Lower lobe of right lung (tissue), 2 donors: ENCODE data around the gene RASA3. TPM values are rescaled to one million over a fixed set of nuclear protein-coding genes. Genes with fewer than 3 reads are reported as not detected.
"Not testable (repeated sequence)": the region's sequence is repeated elsewhere in the genome, so short reads cannot be mapped to it uniquely, and the experiment has no call there.

ENCODE experiments used
- ATAC-seq, 2 donors: fragments of 200-7000 bp; cut with Tn5 transposase; one replicate each; pipeline ENCODE4 v1.9.1; 2020 to 2022; ENCODE audit warnings: mild to moderate bottlenecking in 2 of 2, moderate library complexity in 2 of 2
- DNase-seq: peaks from one replicate; pipeline ENCODE4 v3.0.0-alpha.2; 2020
- H3K27ac ChIP-seq: fragments of 200-600 bp; one replicate; pipeline ENCODE4 v1.8.0; 2022
- H3K27me3 ChIP-seq: fragments of 200-600 bp; one replicate; pipeline ENCODE4 v1.8.0; 2022; ENCODE audit warnings: low read depth
- H3K36me3 ChIP-seq: fragments of 200-600 bp; one replicate; pipeline ENCODE4 v1.8.0; 2022; ENCODE audit warnings: mild to moderate bottlenecking
- H3K4me1 ChIP-seq: fragments of 200-600 bp; one replicate; pipeline ENCODE4 v1.8.0; 2022
- H3K4me3 ChIP-seq: fragments of 200-600 bp; one replicate; pipeline ENCODE4 v1.8.0; 2022; ENCODE audit warnings: mild to moderate bottlenecking
- H3K9me3 ChIP-seq: fragments of 200-600 bp; one replicate; pipeline ENCODE4 v1.8.0; 2022
- intact Hi-C: fragments of 100-400 bp; cut with DNase I; formaldehyde crosslinking; loops from one replicate; pipeline ENCODE4 v1.11.0; 2022
- total RNA-seq: library from RNA; stranded (reverse); fragmentation: NEBNext Ultra II Directional; extraction: Animal tissue kit (Norgen Biotek cat#: 25700); gene quantifications from one replicate; pipeline ENCODE4 v1.2.1, GENCODE V29; 2021
- TF ChIP-seq, protein P1 (sequence below): fragments of 200-600 bp; IDR thresholded peaks from one replicate; pipeline ENCODE4 v1.8.0; 2022; ENCODE audit warnings: antibody characterized with exemption, mild to moderate bottlenecking
- donor health status: DM: no; HTN: yes; CAD: no; lungs with severe emphysema.

The RASA3 gene
- total RNA-seq, 1 donor from 2014 or later = 19.1 TPM

GRCh38 chr13:114105521-114106225, 26.8 kb downstream of the RASA3 start:
- DNase-seq (no peak), ATAC-seq (no peak)
- Histone ChIP-seq H3K4me3 (no peak overlapping the region), H3K27me3 (no peaks in the 10 kb centered on the region), H3K9me3 (no peaks in the 10 kb centered on the region), H3K36me3 (no peaks in the 10 kb centered on the region), H3K4me1 (peaks cover 45% of the 10 kb centered on the region), H3K27ac (no peak overlapping the region)
- TF ChIP-seq, protein P1, sequence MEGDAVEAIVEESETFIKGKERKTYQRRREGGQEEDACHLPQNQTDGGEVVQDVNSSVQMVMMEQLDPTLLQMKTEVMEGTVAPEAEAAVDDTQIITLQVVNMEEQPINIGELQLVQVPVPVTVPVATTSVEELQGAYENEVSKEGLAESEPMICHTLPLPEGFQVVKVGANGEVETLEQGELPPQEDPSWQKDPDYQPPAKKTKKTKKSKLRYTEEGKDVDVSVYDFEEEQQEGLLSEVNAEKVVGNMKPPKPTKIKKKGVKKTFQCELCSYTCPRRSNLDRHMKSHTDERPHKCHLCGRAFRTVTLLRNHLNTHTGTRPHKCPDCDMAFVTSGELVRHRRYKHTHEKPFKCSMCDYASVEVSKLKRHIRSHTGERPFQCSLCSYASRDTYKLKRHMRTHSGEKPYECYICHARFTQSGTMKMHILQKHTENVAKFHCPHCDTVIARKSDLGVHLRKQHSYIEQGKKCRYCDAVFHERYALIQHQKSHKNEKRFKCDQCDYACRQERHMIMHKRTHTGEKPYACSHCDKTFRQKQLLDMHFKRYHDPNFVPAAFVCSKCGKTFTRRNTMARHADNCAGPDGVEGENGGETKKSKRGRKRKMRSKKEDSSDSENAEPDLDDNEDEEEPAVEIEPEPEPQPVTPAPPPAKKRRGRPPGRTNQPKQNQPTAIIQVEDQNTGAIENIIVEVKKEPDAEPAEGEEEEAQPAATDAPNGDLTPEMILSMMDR = no peak
- intact Hi-C loops = no loop called here

- Histone ChIP-seq H3K9me3 (no peaks in the 10 kb centered on the region), H3K27ac (no peak overlapping the region), H3K4me3 (no peak overlapping the region), H3K27me3 (no peaks in the 10 kb centered on the region), H3K36me3 (no peaks in the 10 kb centered on the region), H3K4me1 (peaks cover 38% of the 10 kb centered on the region)
- intact Hi-C loops = no loop called here
- DNase-seq = peak; percentile 35
- no peak for ATAC-seq
- TF ChIP-seq, protein P1 = no peak
Observed at GRCh38 chr13:114104655-114105520, 27.5 kb downstream of the RASA3 start.

DNA sequence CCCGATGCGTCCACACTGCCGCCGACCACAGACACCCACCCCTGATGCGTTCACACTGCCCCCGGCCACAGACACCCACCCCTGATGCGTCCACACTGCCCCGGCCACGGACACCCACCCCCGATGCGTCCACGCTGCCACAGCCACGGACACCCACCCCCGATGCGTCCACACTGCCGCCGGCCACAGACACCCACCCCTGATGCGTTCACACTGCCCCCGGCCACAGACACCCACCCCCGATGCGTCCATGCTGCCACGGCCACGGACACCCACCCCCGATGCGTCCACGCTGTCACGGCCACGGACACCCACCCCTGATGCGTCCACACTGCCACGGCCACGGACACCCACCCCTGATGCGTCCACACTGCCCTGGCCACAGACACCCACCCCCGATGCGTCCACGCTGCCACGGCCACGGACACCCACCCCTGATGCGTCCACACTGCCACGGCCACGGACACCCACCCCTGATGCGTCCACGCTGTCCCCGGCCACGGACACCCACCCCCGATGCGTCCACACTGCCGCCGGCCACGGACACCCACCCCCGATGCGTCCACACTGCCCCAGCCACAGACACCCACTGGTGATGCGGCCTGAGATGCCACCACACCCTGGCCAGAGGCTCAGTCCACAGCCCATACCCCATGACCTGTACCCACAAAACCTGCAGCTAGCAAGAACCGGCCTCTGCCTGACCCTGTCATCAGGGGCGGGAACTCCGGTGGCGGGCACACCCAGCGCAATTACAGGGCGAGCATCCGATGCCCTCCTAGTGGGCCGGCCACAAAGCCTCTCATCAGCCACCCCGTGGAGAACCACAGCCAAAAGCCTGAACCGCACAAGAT, 28.4 kb downstream of the RASA3 start:
- no peaks in the 10 kb centered on the region for H3K36me3 ChIP-seq
- no peaks in the 10 kb centered on the region for H3K9me3 ChIP-seq
- H3K4me3 ChIP-seq = no peak overlapping the region
- DNase-seq = peak; percentile 44
- intact Hi-C loops = no loop called here
- no peaks in the 10 kb centered on the region for H3K27me3 ChIP-seq
- H3K27ac ChIP-seq = no peak overlapping the region
- peaks cover 29% of the 10 kb centered on the region for H3K4me1 ChIP-seq
- no peak for ATAC-seq
- TF ChIP-seq, protein P1 = no peak

DNA sequence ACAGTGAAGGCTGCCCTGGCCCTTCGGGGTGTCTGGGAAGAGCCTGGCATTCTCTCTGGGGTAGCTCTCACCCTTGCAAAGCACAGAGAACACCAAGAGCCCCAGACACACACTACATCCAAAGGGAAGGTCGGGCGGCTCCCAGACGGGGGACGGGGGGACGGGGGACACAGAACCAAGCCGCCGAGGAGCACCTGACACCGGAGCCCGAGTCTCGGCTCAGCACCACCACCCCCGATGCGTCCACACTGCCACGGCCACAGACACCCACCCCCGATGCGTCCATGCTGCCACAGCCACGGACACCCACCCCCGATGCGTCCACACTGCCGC, 29.2 kb downstream of the RASA3 start:
- ATAC-seq, H3K36me3 ChIP-seq, H3K4me3 ChIP-seq, DNase-seq, intact Hi-C loops, H3K27me3 ChIP-seq, H3K9me3 ChIP-seq, H3K27ac ChIP-seq: not testable (repeated sequence)
- H3K4me1 ChIP-seq = peaks cover 27% of the 10 kb centered on the region

- intact Hi-C loops = no loop called here
- Histone ChIP-seq H3K36me3 (no peaks in the 10 kb centered on the region), H3K4me3 (no peak overlapping the region), H3K27ac (no peak overlapping the region), H3K27me3 (no peaks in the 10 kb centered on the region), H3K4me1 (peaks cover 25% of the 10 kb centered on the region), H3K9me3 (no peaks in the 10 kb centered on the region)
- TF ChIP-seq, protein P1 = no peak
- ATAC-seq (no peak), DNase-seq (peak; percentile 38)
Observed at GRCh38 chr13:114102521-114103288, 29.7 kb downstream of the RASA3 start.
